B cell (primary cell): Measurements from ENCODE around the gene ZNF407. TPM values are rescaled to one million over a fixed set of nuclear protein-coding genes. Genes with fewer than 3 reads are reported as not detected.

Experiments used
- ATAC-seq: fragments of 200-7000 bp; cut with Tn5 transposase; one replicate; pipeline ENCODE4 v1.10.0; 2021; ENCODE audit warnings: low read depth, mild to moderate bottlenecking, moderate number of reproducible peaks, moderate library complexity
- CTCF ChIA-PET: fragments of 350-600 bp; sonication (Branson Sonifier 250); formaldehyde crosslinking; loops from one replicate; lab custom pipeline; 2021; ENCODE audit warnings: antibody characterized with exemption, inconsistent platforms; lab: Charles Lee
- POLR2A ChIA-PET: fragments of 350-600 bp; sonication (Branson Sonifier 250); formaldehyde crosslinking; loops from one replicate; lab custom pipeline; 2021; ENCODE audit warnings: antibody characterized with exemption; lab: Charles Lee
- DNase-seq: peaks from one replicate; pipeline ENCODE4 v3.0.0; 2013
- H2AFZ ChIP-seq: 2 replicates; pipeline ENCODE4 v1.6.1; 2012; ENCODE audit warnings: mild to moderate bottlenecking, low read depth, low read length; ENCODE audit not compliant: insufficient read depth, poor library complexity, severe bottlenecking
- H3K27ac ChIP-seq, 2 donors: 1 replicate in 1 of 2; 2 replicates in 1 of 2; pipeline ENCODE4 v1.5.1; 2012 to 2013; ENCODE audit warnings: low read length in 2 of 2, mild to moderate bottlenecking in 2 of 2, moderate library complexity in 1 of 2
- H3K27me3 ChIP-seq, 4 experiments: fragments of 200-600 bp in 1 of 4; sonication (generic) in 1 of 4; replicated peaks in 1 of 4; 1 replicate in 2 of 4; 2 replicates in 2 of 4; pipeline versions ENCODE4 v1.6.1 to v1.7.0; 2013 to 2016; ENCODE audit warnings: low read length in 3 of 4, mild to moderate bottlenecking in 2 of 4, mixed read lengths in 1 of 4, moderate library complexity in 1 of 4; ENCODE audit not compliant: insufficient read depth in 4 of 4, control insufficient read depth in 3 of 4; ENCODE audit errors: control extremely low read depth in 1 of 4
- H3K36me3 ChIP-seq, 2 experiments: replicated peaks in 1 of 2; 1 replicate in 1 of 2; 2 replicates in 1 of 2; pipeline versions ENCODE4 v1.6.1 to v1.7.1; 2013; ENCODE audit warnings: low read length in 1 of 2; ENCODE audit not compliant: insufficient read depth in 2 of 2, control insufficient read depth in 1 of 2; ENCODE audit errors: control extremely low read depth in 1 of 2, extremely low read depth in 1 of 2
- H3K4me1 ChIP-seq, 2 donors: fragments of 200-600 bp in 1 of 2; sonication (generic) in 1 of 2; 1 replicate in 1 of 2; 2 replicates in 1 of 2; pipeline versions ENCODE4 v1.5.1 to v1.6.1; 2013 to 2017; ENCODE audit warnings: low read length in 2 of 2; ENCODE audit not compliant: control insufficient read depth in 2 of 2, insufficient read depth in 2 of 2
- H3K4me2 ChIP-seq: replicated peaks from 2 replicates; pipeline ENCODE3; 2012; ENCODE audit warnings: mild to moderate bottlenecking, low read depth, low read length; ENCODE audit not compliant: poor library complexity, severe bottlenecking
- H3K4me3 ChIP-seq, 5 experiments: fragments of 200-600 bp in 1 of 5; sonication (generic) in 1 of 5; 1 replicate in 3 of 5; 2 replicates in 2 of 5; pipeline versions ENCODE4 v1.5.1 to v1.7.0; 2011 to 2016; ENCODE audit warnings: low read length in 4 of 5, mild to moderate bottlenecking in 4 of 5, low read depth in 2 of 5, control low read depth in 1 of 5, moderate library complexity in 1 of 5; ENCODE audit not compliant: insufficient read depth in 1 of 5; ENCODE audit errors: control extremely low read depth in 1 of 5, extremely low read depth in 1 of 5
- H3K79me2 ChIP-seq: fragments of 200-600 bp; sonication (generic); one replicate; pipeline ENCODE4 v1.6.0; 2016; ENCODE audit warnings: low read length; ENCODE audit not compliant: control insufficient read depth, insufficient read depth
- H3K9ac ChIP-seq: fragments of 200-600 bp; sonication (generic); 2 replicates; pipeline ENCODE4 v1.6.1; 2017; ENCODE audit warnings: mild to moderate bottlenecking, low read length, moderate library complexity
- H3K9me3 ChIP-seq, 3 donors: one replicate each; pipeline versions ENCODE4 v1.6.1 to v1.7.1; 2013; ENCODE audit warnings: low read length in 2 of 3; ENCODE audit not compliant: control insufficient read depth in 2 of 3, insufficient read depth in 1 of 3; ENCODE audit errors: control extremely low read depth in 1 of 3
- H4K20me1 ChIP-seq: 2 replicates; pipeline ENCODE4 v1.6.0; 2012; ENCODE audit warnings: mild to moderate bottlenecking, low read length; ENCODE audit not compliant: insufficient read depth, control insufficient read depth, poor library complexity, severe bottlenecking
- H3K27ac Mint-ChIP-seq: one replicate; pipeline ENCODE4 v1.8.0; 2021; ENCODE audit warnings: mixed read lengths
- H3K27me3 Mint-ChIP-seq: one replicate; pipeline ENCODE4 v1.8.0; 2021; ENCODE audit warnings: mixed read lengths
- H3K4me1 Mint-ChIP-seq: one replicate; pipeline ENCODE4 v1.8.0; 2021; ENCODE audit warnings: mixed read lengths
- H3K4me3 Mint-ChIP-seq: one replicate; pipeline ENCODE4 v1.8.0; 2021; ENCODE audit warnings: mixed read lengths
- H3K9me3 Mint-ChIP-seq: one replicate; pipeline ENCODE4 v1.8.0; 2022; ENCODE audit warnings: mixed read lengths; ENCODE audit not compliant: insufficient read depth
- EZH2 ChIP-seq: IDR thresholded peaks from 2 replicates; pipeline ENCODE4 v1.6.1; 2012; ENCODE audit warnings: borderline replicate concordance, low read depth, mild to moderate bottlenecking, moderate library complexity, low read length; ENCODE audit not compliant: insufficient read depth, poor library complexity, severe bottlenecking
- WGBS: methylation state at CpG from one replicate; pipeline ENCODE4 v1.1.5; 2013; ENCODE audit warnings: missing lambda C conversion rate; ENCODE audit not compliant: insufficient coverage; 5-methylcytosine and 5-hydroxymethylcytosine counted together
- intact Hi-C: fragments of 100-400 bp; cut with micrococcal nuclease; formaldehyde crosslinking; loops from one replicate; pipeline ENCODE4 v1.10.0; 2022
- polyA plus RNA-seq: library from polyadenylated mRNA; depleted of rRNA; stranded (reverse); fragments of >200 nt; gene quantifications from 2 replicates; pipeline ENCODE4 v1.2.3, GENCODE V29; 2012
- total RNA-seq, 2 donors: library from RNA; stranded (reverse); fragments of 120-200 nt in 1 of 2; gene quantifications; 1 replicate in 1 of 2; 2 replicates in 1 of 2; pipeline versions ENCODE4 v1.2.3 to v1.2.4, GENCODE V29; 2013 to 2022
- TF ChIP-seq, protein P1 (sequence below): fragments of 200-600 bp; IDR thresholded peaks from one replicate; pipeline ENCODE4 v1.8.0; 2022; ENCODE audit warnings: antibody characterized with exemption, mild to moderate bottlenecking

Gene ZNF407
- total and polyA plus RNA-seq, 2 donors (not counting 1 experiment from before 2014, with no cell fraction given): 4.5 to 37.1 TPM

DNA sequence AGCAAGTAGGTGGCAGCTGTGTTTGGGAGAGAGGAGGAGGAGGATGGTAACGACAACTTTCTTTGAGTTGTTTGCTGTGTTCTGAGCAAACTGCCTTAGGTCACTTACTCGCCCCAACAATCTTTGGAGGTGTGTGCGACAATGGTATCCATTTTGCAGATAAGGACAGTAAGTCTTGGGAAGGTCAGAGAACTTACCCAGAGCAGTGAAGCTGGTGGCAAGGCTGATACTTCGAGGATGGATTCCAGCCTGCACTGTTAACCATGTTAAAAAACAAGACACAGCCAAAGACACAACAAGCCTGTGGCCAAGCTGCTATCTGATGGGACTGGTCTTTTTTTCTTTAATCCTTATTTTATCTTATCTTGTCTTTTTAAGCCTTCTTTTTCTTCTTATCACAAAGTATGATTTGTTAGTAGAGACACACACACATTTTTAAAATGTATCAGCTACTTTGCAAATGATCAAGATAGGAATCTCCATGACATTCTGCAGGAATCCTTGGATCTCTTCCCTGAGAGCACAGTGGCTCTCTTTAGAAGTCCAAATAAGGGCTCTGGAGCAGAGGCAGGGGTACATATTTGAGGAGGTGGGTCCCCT is 35.4 kb upstream of the ZNF407 start:
- Histone ChIP-seq H3K9me3 (peaks cover 1 to 8% (median 3%) of the 10 kb centered on the region in 3 donors), H3K79me2 (no peaks in the 10 kb centered on the region), H4K20me1 (no peaks in the 10 kb centered on the region), H3K4me1 (no peaks in the 10 kb centered on the region), H3K27ac (no peak overlapping the region), H3K9ac (no peak overlapping the region), H2AFZ (no peak overlapping the region), H3K4me3 (no peak overlapping the region), H3K27me3 (no peaks in the 10 kb centered on the region), H3K4me2 (no peak overlapping the region), H3K36me3 (no peaks in the 10 kb centered on the region)
- intact Hi-C loops: no loop called here
- POLR2A ChIA-PET: no interaction called here
- Mint-ChIP-seq H3K9me3 (peaks cover 6% of the 10 kb centered on the region), H3K27ac (no peak overlapping the region), H3K27me3 (peaks cover 8% of the 10 kb centered on the region), H3K4me3 (no peak overlapping the region), H3K4me1 (no peaks in the 10 kb centered on the region)
- ATAC-seq: no peak
- CTCF ChIA-PET: no interaction called here
- DNase-seq: no peak
- TF ChIP-seq, protein P1, sequence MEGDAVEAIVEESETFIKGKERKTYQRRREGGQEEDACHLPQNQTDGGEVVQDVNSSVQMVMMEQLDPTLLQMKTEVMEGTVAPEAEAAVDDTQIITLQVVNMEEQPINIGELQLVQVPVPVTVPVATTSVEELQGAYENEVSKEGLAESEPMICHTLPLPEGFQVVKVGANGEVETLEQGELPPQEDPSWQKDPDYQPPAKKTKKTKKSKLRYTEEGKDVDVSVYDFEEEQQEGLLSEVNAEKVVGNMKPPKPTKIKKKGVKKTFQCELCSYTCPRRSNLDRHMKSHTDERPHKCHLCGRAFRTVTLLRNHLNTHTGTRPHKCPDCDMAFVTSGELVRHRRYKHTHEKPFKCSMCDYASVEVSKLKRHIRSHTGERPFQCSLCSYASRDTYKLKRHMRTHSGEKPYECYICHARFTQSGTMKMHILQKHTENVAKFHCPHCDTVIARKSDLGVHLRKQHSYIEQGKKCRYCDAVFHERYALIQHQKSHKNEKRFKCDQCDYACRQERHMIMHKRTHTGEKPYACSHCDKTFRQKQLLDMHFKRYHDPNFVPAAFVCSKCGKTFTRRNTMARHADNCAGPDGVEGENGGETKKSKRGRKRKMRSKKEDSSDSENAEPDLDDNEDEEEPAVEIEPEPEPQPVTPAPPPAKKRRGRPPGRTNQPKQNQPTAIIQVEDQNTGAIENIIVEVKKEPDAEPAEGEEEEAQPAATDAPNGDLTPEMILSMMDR: no peak
- TF ChIP-seq EZH2: no peak
- WGBS: 91% methylated on average over 4 of the region's 4 CpGs

DNA sequence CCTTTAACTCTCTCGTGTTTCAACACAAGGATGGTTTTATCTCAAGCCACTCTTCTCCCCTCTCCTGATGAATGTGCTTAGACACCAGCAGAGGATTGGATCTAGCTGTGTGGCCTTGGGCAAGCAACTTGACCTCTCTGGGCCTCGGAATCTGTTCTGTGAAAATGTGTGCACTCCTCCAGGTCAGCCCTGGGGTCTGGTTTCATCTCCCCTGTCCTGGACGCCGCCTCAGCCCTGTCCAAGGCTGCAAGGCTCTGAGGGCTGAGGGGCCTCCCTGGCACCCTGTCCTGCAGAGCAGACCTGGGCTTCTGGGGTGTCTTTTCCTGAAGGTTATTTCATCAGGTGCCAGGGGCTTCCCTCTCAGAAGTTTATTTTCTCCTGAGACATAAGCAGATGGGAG is 34.9 kb upstream of the ZNF407 start:
- Histone ChIP-seq H3K79me2 (no peaks in the 10 kb centered on the region), H4K20me1 (no peaks in the 10 kb centered on the region), H3K9me3 (peaks cover 1 to 8% (median 3%) of the 10 kb centered on the region in 3 donors), H3K9ac (no peak overlapping the region), H2AFZ (no peak overlapping the region), H3K27ac (no peak overlapping the region), H3K4me1 (no peaks in the 10 kb centered on the region), H3K27me3 (no peaks in the 10 kb centered on the region), H3K36me3 (no peaks in the 10 kb centered on the region), H3K4me2 (no peak overlapping the region), H3K4me3 (no peak overlapping the region)
- DNase-seq (no peak), ATAC-seq (no peak)
- ChIA-PET POLR2A (no interaction called here), CTCF (no interaction called here)
- WGBS: 79% methylated on average over 4 of the region's 4 CpGs
- TF ChIP-seq EZH2: no peak
- TF ChIP-seq, protein P1: no peak
- H3K27ac Mint-ChIP-seq: no peak overlapping the region
- intact Hi-C loops: no loop called here
- no peaks in the 10 kb centered on the region for H3K4me1 Mint-ChIP-seq
- H3K27me3 Mint-ChIP-seq: peaks cover 6% of the 10 kb centered on the region
- peaks cover 7% of the 10 kb centered on the region for H3K9me3 Mint-ChIP-seq
- no peak overlapping the region for H3K4me3 Mint-ChIP-seq
